ELF-1 (cell line): ENCODE data around the gene SCMH1.
"Not testable (repeated sequence)": the region's sequence is repeated elsewhere in the genome, so short reads cannot be mapped to it uniquely, and the experiment has no call there.

ENCODE experiments used
- DNase-seq: peaks from one replicate; pipeline ENCODE4 v3.0.0-alpha.2; 2016; ENCODE audit warnings: low read depth, low spot score

The SCMH1 gene

GRCh38 chr1:41153750-41154274 is 88.3 kb downstream of the SCMH1 start:
- no peak for DNase-seq

DNA sequence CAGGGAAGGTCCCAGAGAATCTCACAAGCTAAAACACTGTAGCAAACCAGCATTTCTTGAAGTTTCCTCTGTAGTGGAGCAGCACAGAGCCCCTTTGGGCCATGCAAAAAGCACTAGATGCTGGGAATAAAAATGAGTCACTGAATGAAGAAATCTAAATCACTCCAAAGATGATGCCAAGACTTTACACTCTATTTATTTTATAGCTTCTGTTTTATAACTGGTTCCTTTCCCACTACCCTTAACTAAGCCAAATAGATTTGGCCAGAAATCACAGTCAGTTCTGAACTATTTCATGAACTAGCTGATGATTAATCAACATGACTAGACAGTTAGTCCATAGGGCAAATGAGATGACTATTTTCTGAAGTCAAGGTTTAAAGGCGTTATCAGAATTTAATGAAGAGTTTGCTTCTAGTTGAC is 89.5 kb downstream of the SCMH1 start:
- DNase-seq: no peak

GRCh38 chr1:41151846-41152245 is 90.3 kb downstream of the SCMH1 start:
- no peak for DNase-seq

GRCh38 chr1:41149570-41149969 is 92.5 kb downstream of the SCMH1 start:
- DNase-seq: no peak

DNA sequence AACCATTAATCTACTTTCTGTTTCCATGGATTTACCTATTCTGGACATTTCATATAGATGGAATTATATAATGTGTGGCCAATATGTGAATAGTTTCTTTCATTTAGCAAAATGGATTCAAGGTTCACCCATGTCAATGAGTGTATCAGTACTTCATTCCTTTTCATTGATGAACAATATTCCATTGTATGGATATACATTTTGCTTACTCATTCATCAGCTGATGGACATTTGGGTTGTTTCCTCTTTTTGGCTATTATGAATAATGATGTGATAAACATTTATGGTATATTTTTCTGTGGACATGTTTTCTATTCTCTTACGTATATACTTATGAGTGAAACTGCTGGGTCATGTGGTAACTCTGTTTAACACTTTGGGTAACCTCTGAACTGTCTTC is 97.8 kb downstream of the SCMH1 start:
- no peak for DNase-seq

- DNase-seq: no peak
Observed at GRCh38 chr1:41138549-41138948, 103.6 kb downstream of the SCMH1 start.

- DNase-seq: no peak
Observed at GRCh38 chr1:41135196-41135947, 106.7 kb downstream of the SCMH1 start.

DNA sequence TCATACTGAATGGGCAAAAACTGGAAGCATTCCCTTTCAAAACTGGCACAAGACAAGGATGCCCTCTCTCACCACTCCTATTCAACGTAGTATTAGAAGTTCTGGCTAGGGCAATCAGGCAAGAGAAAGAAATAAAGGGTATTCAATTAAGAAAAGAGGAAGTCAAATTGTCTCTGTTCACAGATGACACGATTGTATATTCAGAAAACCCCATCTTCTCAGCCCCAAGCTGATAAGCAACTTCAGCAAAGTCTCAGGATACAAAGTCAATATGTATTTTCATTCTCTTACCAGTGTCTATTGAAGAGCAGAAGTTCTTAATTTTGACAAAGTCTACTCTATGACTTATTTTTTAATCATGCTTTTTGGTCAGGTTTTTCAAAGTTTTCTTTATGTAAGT is 107.8 kb downstream of the SCMH1 start:
- not testable (repeated sequence) for DNase-seq

- peak; percentile 20 for DNase-seq
Observed at GRCh38 chr1:41122851-41123518, 119.1 kb downstream of the SCMH1 start.

DNA sequence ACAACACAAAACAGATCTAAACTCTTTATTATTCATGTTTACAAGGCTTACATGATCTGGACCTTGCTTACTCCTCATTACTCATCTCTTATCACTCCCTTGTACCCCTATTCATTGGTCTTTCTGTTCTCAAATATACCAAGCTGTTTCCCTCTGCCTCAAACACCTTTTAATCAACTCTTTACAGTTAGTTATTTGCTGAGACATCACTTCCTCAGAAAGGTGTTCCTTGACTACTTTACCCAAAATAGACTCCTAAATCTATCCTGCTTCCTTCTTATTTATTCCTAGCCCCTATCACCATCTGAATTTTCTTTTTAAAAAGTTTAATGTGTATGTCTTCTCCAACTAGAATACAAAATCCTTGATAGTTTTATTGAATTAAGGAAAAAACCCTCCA is 120.0 kb downstream of the SCMH1 start:
- no peak for DNase-seq

DNA sequence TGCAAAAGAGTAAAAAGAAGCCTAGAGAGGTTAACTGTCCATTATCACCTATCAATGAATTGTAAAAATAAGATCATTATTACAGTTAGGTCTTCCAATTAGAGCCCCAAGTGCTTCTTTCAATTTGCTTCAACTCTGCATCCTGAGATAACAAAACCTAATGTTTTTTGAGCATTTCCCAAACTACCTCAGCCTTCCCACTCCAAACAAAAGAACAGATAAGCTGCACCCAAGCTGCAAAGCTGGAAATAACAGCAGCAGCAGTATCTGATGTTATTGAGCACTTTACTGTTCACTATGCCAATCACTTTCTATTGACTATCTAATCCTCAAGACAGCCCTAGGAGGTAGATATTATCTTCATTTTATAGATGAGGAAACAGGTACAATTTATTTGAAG is 123.5 kb downstream of the SCMH1 start:
- no peak for DNase-seq

- DNase-seq: peak; percentile 16
Observed at GRCh38 chr1:41117241-41117640, 124.9 kb downstream of the SCMH1 start.

GRCh38 chr1:41110736-41111135 is 131.4 kb downstream of the SCMH1 start:
- DNase-seq: no peak

GRCh38 chr1:41110286-41110685 is 131.8 kb downstream of the SCMH1 start:
- no peak for DNase-seq

DNA sequence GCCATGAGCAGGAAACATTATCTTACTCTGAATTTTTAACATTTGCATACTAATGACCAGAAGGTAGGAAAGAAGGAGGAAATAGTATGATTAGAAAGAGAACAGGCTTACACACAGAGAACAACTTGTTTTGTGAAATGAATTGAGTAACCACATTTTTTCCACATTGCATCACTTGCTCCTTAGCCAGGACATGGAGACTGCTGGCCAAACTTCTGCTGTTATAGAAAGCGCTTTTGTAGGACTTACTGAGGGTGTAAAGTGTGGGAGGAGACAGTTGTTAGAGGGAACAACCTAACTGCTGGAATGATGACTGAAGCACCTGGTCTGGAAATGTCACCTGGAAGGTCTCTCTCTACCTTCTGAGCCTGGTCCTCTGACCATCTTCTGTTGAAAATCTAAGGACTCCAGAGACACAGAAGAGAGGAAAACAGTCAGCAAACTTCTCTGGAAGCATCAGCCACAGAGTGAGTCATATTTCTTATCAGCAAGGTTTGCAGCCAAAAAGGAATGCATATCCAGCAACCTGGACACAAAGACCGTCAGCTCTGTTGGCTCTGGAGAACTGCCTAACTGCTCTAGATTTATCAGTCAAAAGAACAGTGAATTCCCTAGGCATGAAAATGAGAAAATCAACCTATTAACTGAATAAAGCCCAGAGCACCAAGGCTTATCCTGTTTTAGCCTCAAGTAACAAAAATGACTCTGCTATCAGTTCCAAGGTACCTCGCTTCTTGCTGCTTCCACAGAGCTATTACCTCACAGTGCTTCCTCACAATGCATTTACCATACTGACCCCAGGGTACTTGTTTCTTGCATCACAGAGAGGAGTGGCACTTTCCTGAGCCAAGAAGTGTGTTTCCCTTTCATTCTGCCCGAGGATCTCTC is 132.6 kb downstream of the SCMH1 start:
- peak; percentile 49 for DNase-seq

DNA sequence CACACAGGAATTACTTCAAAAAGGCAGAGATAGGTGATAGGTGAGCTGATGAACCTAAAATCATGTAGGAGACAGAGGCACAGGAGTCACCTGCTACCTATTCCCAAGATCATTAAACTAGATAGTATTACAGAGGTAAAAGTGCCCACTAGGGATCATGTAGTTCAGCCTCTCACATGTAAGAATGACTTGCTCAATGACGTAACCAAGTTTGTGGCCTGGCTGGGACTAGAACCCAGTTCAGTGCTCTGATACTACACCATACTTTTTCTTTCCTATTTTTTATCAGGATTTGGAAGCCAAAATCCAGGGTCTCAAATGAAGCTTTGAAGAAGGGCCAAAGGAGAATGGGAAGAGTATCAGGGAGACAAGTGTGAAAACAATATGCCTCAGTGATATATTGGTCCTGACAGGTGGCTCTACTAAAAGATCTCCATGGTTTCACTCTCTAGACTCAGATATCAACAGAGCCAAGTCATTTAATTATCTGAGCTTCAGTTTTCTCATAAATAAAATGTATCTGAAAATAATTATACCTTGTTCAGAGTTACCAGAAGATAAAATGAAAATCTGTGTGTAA is 133.3 kb downstream of the SCMH1 start:
- DNase-seq: no peak

GRCh38 chr1:41103766-41104165 is 138.3 kb downstream of the SCMH1 start:
- DNase-seq: no peak

DNA sequence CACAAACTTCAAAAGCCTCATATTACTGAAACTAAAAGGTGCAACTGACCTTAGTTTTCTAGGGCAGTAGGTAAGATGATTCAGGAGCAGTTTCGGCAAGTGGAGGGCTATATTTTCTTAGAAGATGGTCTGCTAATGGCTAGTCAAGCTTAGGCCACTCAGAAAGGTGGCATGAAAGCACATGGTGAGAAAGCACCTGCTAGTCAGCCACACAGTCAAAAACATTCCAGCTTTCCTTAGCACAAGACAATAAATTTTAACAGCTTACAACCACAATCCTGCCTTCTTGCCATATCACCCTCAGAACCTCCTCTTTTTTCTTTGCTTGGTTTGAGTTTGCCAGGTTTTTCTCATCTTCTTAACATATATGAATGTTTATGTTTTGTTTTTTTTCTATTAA is 139.5 kb downstream of the SCMH1 start:
- DNase-seq: no peak

GRCh38 chr1:41101950-41102607 is 140.0 kb downstream of the SCMH1 start:
- DNase-seq: no peak

GRCh38 chr1:41101076-41101475 is 141.0 kb downstream of the SCMH1 start:
- no peak for DNase-seq

GRCh38 chr1:41100170-41100569 is 141.9 kb downstream of the SCMH1 start:
- no peak for DNase-seq
